Measurements from ENCODE around the gene SRBD1.

SRBD1 gene

GRCh38 chr2:45343251-45344017 is 267.6 kb downstream of the SRBD1 start:
- Histone ChIP-seq H3K36me3 (no peaks in the 10 kb centered on the region), H3K4me1 (peaks cover 13% of the 10 kb centered on the region), H3K27ac (no peak overlapping the region), H3K9me3 (no peaks in the 10 kb centered on the region), H3K4me2 (no peak overlapping the region), H4K20me1 (no peaks in the 10 kb centered on the region), H3K27me3 (no peaks in the 10 kb centered on the region), H3K9ac (no peak overlapping the region), H3K4me3 (no peak overlapping the region)
- TF ChIP-seq Cebpa-rat (IDR thresholded peaks at IDR 0.05) = no peak

- H3K4me3 ChIP-seq = no peak overlapping the region
- H3K27me3 ChIP-seq = no peaks in the 10 kb centered on the region
- H3K4me1 ChIP-seq = peaks cover 2% of the 10 kb centered on the region
- no peak overlapping the region for H3K9ac ChIP-seq
- no peaks in the 10 kb centered on the region for H4K20me1 ChIP-seq
- no peak for TF ChIP-seq Cebpa-rat (IDR thresholded peaks at IDR 0.05)
- H3K9me3 ChIP-seq = no peaks in the 10 kb centered on the region
- no peak overlapping the region for H3K27ac ChIP-seq
- no peaks in the 10 kb centered on the region for H3K36me3 ChIP-seq
- no peak overlapping the region for H3K4me2 ChIP-seq
Measured at GRCh38 chr2:45340318-45340717, 270.7 kb downstream of the SRBD1 start.

- H3K27me3 ChIP-seq = no peaks in the 10 kb centered on the region
- no peak for TF ChIP-seq Cebpa-rat (IDR thresholded peaks at IDR 0.05)
- H3K4me3 ChIP-seq = no peak overlapping the region
- H3K4me2 ChIP-seq = no peak overlapping the region
- no peaks in the 10 kb centered on the region for H3K36me3 ChIP-seq
- no peaks in the 10 kb centered on the region for H3K4me1 ChIP-seq
- no peak overlapping the region for H3K27ac ChIP-seq
- no peak overlapping the region for H3K9ac ChIP-seq
- H4K20me1 ChIP-seq = no peaks in the 10 kb centered on the region
- H3K9me3 ChIP-seq = no peaks in the 10 kb centered on the region
Measured at GRCh38 chr2:45339253-45339652, 271.8 kb downstream of the SRBD1 start.

Measured in BLaER1 (cell line).